Activated gamma-delta T cell (primary cell): ENCODE results near the gene MRPS25.

ENCODE experiments used
- DNase-seq: peaks from one replicate; lab custom pipeline; 2025; lab: John Stamatoyannopoulos, UW
- total RNA-seq, 2 donors: gene quantifications; one replicate each; lab custom pipeline; 2026; lab: John Stamatoyannopoulos, UW

The MRPS25 gene
- 62.6 to 106 reads per million in 2 donors for total RNA-seq

DNA sequence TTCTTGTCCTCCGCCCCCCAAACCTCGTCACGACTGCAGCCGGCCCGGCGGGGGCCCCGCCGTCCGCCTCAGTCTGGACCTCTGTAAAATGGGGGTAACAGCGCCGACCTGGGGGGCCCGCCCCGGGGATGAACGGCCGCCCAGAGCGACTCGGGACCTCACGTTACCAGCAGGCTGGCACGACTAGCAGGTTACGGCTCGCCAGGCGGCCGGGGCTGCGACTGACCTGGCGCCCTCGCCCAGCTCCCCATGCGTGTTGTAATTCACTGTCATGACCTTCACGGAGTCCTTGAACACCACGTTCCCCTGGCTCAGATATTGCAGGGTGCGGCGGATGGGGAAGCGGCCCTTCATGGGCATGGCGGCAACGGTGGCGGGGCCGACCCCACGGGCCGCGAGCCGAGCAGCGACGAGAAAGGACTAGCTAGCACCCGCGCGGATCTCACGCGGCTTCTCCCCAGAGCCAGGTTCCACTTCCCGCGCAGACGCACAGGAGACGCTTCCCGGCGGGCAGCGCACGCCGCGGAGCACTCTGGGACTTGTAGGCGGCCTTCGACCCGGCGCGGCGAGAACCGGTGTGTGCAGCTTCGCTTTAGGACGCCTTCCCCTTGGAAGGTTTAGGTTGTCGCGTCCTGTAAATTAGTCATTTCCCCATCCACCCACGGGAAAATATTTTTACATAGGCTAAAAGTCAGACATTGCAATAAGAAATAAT lies at the start of gene MRPS25:
TSS of gene MRPS25 (minus strand) at position 481 of the 715 bp plus-strand sequence. CDS start at position 360, 121 bp downstream.
- peak; percentile 77 for DNase-seq

DNA sequence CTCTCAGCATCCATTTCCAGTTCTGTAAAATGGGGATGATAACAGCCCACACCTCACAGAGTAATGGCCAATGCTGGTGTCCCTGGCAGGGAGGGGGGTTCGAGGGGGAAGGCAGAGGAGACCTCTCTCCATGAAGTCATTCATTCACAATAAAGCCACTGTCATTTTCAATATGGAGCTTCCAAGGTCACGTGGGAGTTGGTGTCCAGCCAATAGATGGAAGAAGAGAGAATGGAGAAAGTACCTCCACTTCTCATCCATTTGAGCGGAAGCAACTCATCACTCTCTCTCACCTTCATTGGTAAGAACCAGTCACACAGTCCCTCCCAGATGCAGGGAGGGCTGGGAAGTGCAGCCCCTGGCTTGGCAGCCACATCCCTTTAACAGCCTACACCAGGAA lies 48.8 kb upstream of the MRPS25 start:
- no peak for DNase-seq

DNA sequence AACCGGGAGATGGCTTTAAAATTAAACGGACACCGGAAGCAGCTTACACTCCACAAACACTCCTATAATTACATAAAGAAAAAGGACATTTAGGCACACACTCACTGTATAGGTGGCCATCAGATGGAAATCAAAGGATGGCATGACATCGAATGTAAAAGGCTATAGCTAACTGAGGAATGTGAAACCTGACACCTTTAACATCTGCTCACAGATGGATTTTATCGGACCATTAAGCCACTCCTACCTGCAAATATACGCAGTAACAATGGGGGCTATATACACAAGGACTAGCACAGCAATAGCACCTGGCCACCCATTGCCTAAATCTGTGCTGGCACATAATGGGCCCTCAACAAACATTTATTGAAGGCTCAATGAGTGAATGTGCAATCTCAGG lies 48.4 kb upstream of the MRPS25 start:
- DNase-seq = no peak

DNA sequence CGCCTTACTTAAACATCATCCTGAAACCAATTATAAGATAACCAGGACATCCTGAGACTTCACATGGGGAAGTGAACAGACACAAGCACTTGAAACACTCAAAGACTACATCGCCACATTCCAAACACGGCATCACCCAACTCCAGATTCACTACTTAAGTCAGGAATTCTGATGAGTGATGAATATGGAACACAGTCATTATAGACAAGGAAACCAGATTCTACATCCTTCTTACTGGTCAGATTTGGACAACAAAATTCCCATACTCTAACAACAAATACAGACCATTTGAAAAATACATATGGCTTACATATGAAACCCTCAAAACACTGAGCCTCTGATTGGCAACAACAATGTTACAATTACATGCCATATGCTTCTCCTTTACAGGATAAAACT lies 46.9 kb upstream of the MRPS25 start:
- no peak for DNase-seq

DNA sequence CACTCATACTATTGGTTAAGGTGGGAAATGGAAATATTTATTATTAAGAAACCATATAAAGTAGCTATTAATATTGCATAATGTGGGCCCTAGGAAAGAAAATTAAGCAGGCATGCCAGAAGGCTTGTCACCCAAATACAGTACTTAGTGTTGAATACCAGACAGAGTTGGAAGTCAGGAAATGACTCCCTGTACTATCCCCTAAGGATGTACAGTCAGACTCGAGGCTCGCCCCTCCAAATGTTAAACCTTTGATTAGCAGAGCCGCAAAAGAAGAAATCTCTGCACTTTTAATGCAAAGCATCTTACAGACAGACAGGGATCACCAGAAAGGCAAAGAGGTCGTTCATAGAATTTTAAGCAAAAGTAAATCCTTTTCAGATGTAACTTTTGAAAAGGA lies 45.1 kb upstream of the MRPS25 start:
- no peak for DNase-seq

DNA sequence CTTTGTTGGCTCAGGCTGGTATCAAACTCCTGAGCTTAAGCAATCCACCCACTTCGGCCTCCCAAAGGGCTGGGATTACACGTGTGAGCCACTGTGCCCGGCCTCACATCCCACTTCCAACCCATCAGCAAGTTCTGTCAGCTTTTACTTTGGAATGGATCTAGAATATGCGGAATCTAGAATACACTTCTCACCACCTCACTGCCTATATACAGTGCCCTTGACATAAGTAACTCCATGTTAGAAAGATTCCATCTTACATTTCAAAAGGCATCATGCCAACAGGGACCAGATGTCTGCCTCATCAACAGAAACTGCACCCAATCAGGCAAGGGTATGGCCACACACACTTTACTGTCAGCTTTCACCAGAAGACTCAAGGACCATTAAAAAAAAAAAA lies 43.8 kb upstream of the MRPS25 start:
- DNase-seq = no peak

DNA sequence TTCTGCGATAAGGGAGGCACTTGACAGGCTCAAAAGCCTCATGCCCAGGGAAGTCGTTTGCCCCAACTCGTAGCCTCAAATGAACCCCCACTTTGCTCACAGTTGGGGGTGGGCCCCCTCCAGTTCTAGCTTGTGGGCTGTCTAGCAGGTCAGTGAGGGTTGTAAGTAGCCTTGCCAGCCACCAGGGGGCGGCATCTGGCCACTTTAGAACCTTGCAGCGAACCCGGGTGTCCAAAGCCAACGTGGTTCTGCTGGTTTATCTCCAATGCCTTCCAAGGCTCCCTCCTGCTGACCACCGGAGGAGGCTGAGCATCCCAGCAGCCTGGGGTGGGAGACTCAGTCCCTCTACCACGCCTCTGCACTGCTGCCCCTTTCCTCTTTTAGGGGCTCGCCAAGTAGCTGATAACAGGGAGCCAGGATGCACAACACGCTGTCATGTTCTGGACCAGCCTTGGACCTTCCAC lies 43.0 kb upstream of the MRPS25 start:
- no peak for DNase-seq

DNA sequence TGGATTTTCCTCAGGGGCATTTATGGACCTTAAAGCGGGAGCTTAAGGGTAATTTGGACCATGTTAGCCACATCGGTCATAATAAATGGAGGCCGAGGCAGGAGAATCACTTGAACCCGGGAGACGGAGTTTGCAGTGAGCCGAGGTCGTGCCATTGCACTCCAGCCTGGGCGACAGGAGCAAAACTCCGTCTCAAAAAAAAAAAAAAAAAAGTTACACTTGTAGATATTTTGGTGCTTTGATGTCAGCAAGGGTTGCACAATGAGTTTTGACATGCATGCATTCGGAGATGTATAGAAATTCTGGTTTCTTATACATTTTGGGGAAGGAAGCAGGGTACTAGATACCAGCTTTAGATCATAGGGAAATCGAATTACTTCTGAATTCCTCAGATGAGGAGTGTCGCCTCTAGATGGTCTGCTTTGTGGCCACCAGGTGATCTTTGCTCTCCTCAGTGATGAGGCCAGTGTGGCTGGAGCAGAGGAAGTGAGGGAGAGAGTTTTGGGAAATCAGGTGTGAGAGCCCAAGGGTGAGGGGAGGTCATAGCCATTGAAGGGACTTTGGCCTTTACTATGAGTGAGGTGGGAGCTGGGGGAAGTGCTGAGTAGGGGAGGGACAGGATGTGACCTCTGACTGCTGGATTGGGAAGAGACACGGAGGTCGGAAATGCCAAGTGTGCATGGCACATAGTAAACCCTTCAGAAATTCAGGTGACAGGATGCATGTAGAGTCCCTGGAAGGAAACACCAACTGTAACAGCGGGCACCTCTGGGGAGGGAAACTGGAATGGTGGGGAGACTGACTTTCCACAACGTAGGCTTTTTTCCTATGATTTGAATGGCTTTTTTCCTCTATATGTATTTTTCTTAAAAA lies 42.2 kb upstream of the MRPS25 start:
- no peak for DNase-seq

DNA sequence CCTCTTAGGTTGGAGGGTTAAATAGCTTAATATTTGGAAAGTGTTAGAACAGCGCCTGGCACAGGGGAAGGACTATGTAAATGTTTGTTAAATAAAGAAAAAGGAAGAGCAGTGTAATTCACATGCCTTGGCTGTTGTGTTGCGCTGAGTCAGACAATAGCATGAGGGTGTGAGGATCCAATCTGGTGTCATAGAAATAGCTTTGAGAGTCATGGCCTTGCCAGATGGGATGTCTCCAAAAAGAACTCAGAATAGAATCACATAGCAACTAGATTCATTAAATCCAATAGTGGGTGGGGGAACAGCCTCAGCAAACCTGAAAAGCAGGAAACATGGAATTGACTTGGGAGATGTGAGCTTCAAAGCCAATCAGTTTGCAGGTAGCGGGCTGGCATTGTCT lies 37.7 kb upstream of the MRPS25 start:
- no peak for DNase-seq

DNA sequence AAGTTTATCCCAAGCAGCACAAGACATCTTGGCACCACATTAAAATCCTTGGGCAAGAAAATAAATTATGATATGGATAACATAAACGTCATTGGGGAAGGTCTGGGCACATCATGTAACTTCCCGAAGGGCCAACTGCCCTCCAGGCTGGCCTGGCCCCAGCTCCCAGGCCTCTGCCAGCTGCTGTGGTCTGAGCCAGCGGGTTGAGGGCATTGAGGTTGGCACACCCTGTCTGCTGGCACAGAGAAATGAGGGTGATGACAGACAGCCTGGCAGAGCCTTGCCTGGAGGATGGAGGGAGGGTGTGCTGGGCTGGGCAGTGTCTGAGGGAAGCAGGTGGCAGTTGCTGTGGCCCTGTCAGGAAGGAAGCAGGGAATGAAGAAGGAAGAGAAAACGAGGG lies 37.1 kb upstream of the MRPS25 start:
- DNase-seq = no peak

DNA sequence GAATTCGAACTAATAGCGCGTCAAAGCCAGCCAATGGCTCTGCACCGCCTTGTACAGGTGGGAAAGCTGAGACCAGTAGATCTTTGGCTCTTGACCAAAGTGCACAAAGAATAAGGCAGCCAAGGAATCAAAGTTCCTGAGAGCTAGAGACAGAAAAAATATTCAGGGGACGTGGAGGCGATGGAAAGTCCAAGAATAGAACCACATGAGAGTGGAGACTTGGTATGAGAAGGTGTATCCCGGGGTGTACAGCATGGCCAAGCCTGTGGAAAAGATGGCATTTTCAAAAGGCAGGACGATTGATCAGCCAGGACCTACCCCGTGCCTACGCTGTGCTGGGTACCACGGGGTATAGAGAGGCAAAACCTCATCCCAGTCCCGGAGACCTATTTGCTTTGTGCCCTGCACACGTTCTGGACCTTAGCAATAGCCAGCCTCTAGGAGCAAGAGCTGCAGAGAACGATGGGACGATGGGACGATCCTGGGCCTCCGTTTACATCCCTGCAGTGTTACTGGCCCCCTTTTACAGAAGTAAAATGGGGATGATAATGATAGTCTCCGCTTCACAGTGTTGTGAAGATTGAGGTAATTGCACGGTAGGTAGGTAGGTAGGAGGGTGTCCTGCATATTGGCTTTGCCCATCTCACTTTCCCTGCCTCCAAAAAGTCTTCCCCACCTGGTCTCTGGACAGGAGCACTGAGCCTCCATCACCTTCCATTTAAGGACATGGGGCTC lies 34.4 kb upstream of the MRPS25 start:
- no peak for DNase-seq

DNA sequence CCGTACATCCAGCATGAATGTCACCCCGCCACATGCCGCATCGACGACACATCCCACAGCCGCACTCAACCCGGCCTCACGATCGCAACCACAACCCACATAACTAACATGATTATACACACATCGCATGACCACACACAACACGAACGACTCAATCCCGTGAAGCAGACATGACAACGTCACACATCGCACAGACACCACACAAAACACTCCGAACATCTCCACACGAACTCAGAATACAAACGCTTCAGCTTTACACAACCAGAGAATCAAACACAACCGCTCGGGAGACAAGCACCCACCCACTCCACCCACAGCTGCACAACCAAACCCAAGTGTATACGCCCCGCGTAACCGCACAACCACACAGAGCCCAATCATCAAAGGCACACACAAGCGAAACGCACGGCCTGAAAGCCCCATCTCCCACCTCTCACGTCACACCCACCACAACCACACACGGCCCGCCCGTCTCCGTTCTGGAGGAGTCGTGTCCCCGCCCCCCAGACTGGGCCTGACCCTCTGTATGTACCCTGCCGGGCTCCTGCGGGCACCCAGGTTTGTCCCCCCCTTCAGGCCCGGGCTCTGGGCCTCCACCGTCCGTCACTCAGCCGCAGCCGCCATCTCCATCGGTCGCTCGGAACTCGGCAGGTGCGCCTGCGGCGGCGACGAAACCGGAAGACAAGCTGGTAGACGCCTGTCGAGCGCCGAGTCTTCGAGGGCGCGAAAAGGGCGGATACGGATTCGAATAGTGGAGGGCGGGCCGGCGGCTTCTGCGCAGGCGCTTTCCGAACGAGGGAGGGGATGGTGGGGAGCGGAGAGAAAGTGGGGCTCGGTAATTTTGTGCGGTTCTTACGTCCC lies 33.6 kb upstream of the MRPS25 start, which contains the start of gene RBSN:
TSS of gene RBSN (minus strand) at position 646 of the 861 bp plus-strand sequence. CDS start 3,028 bp downstream, outside the sequence.
- peak; percentile 96 for DNase-seq

DNA sequence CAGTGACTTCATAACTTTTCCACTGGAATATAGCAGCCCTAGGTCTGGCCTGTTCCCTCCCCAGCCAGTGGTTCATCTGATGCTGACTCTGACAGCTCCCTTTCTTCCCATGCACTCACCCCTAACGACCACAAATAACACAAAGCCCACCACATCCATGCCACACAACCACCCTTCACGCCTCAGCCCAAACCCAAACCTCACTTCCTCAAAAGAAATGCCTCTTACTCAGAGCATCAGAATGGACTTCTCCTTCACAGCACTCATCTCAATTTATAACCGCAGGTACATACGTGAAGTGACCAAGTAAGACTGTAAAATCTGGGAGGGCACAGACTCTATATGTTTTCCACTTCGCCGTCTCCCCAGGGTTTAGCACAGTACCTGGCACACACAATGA lies 32.8 kb upstream of the MRPS25 start:
- no peak for DNase-seq

DNA sequence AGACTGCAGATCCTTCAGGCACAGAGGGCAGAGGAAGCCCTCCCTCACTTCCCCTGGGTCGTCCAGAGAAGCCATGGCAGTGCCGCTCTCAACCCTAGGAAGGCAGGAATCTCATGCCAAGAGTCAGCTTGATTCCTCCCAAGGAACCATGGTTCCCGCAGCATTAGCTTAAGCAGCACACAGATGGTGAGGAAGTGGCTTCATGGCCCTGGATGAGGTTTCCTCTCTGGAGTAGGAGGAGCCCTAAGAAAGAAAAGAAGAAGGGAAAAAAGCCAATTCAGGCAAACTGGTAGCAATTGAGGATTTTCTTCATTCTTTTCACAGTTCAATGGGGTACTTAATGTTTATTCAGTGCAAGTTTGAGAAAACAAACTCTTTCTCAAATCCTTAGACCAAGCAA lies 30.9 kb upstream of the MRPS25 start:
- DNase-seq = no peak

DNA sequence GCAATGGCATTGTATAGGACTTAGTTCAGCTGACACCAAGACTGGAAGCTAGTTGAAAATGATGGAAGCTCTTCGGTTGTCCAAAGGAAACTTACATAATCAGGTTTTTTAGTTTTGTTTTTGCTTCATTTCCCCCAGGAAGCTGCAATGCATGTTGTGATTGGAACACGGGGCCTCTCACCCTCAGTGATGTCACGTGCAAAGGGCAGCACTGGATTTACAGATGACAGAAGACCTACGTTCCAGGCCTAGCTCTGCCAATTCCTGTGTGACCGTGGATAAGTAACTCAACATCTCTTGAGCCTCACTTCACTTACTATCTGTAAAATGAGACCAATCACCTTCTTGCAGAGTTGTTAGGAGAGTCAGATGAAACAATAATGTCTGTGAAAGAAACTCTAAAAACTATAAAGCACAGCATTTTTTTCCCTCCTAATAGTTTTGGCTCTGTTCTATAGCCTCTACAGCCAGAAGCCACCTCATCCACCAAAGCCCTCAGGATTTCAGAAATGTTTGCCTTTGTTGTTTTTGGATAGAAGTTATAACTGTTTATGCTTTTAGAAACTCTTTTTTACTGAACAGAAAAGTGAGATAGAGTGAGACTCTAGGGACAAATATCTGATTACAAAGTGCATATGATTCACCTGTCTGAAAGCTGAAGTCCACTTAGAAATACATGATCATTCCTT lies 29.2 kb upstream of the MRPS25 start:
- DNase-seq = no peak

DNA sequence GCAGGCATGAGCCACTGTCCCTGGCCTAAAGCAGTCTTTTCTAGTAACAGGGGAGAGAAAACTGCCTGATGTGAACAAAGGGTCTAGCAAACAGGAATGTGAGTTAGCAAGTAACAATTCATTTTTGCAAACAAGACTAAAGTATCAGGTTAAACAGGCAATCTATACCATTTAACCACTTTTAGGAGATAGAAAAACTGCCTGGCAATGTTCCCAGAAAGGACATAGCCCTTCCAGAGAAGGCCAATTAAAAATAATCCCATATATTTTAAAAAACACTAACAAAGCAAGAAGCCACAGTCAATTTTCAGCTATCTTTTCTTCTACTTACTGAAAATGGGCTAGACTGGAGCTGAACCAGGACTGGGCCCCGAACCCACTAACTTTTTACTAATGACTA lies 27.6 kb upstream of the MRPS25 start:
- no peak for DNase-seq

DNA sequence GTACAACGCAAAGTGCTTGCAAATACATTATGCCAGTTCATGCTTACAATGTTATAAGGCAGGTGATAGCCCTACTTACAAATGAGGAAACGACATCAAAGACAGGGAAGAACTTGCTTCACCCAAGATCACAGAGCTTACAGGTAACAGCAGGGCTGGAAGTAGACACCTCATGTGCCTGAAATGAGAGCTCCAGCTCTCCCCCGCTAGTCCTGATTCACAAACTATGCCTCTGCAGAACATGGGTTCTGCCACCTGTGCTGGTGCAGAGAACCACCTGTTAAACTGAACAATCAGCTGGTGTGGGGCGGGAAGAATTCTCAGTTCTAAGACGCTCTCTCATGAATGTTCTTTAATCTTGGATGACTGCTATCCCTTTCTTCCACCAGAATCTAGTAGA lies 26.5 kb upstream of the MRPS25 start:
- DNase-seq = no peak

DNA sequence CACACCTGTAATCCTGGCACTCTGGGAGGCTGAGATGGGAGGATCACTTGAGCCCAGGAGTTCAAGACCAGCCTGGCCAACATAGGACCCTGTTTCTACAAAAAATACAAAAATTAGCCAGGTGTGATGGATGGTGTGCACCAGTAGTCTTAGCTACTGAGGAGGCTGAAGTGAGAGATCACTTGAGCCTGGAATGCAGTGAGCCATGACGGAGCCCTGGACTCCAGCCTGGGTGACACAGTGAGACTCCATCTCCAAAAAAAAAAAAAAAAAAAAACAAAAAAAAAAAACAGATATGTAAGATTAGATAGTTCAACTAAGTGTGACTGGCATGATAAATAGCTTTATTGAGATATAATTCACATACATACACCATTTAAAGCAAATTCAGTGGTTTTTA lies 24.1 kb upstream of the MRPS25 start:
- DNase-seq = no peak

DNA sequence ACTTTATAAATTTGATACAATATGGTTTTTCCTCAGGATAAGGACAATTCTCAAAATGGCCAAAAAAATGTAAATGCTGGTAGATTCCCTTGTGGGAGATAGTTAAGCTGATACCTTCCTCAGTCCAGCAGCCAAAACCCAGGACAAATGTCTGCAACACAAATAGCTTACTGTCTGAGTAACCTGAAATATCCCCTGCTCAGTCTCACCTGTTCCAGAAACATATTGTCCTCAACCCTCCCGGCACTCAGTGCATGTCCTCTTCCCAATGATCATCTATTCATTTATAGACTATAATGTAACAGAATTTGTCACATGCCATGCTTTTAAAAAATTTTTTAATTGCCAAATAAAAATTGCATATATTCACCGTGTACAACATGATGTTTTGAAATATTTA lies 21.6 kb upstream of the MRPS25 start:
- DNase-seq = no peak

DNA sequence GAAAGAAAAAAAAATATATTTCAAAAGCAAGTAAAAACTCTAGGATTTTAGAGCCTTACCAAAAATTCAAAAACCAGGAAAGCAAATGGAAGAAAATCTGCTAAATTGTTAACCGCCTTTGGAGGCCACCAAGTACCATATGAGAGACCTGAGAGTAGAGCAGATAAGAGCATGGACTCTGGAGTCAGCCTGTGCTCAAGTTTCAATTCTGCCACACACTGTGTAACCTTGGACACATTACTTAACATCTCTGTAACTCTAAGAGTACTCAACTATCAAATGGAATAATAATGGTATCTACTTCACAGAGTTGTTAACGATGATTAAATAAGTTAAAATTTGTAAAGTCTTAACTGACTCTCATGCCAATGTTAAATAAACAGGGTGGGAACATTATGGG lies 21.1 kb upstream of the MRPS25 start:
- no peak for DNase-seq

DNA sequence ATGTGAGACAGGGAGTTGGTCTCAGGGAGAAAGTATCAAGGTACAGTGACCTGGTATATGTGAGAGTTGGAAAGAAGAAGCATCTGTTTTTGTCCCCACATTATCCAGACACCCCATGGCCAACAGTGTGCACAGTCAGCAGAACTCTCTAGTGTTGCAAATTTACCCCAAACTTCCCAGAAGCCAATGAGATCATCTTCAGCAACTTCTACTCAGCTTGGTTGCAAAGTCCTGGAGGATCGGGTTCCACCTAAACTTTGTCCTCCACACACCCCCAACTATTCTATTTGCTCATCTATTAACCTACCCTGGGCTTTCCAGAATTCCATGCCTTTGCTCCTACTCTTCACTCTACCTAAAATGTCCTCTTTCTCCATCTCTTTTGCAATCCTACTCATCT lies 18.1 kb upstream of the MRPS25 start:
- DNase-seq = no peak
